ENCODE measurements around the gene PIK3C2A. TPM values are rescaled to one million over a fixed set of nuclear protein-coding genes. Genes with fewer than 3 reads are reported as not detected.

Gene PIK3C2A
- total RNA-seq, 1 experiment from 2014 or later, result 68.3 TPM

DNA sequence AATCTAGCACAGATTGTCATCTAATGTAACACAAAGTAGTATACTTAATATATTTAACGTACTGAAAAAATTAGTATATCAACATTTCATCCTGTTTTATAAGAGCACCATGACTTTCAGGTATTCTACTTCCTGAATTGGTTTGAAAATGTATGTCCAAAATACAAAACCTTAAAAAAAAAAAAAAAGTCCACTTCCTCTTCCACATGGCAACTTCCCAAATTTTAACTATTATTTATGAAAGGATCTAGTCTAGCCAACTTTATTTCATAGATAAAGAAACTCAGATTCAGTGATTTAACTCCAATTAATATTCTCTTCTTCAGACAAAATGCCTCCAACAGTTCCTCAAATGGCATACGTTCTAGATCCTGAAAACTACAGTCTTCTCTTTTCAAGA is 44.0 kb downstream of the PIK3C2A start:
- no TSS peak for BruUV-seq (replicated peaks)
- DNase-seq (ENCODE audit: low read depth, low spot score), result no peak
- Histone ChIP-seq H3K27ac (ENCODE audit: low read length) (no peak overlapping the region), H3K36me3 (ENCODE audit: control insufficient read depth, insufficient read depth, low read length) (peaks cover 4% of the 10 kb centered on the region; the same call in 1 of the 2 replicates), H3K27me3 (ENCODE audit: control insufficient read depth, insufficient read depth, low read length) (no peaks in the 10 kb centered on the region), H3K4me1 (ENCODE audit: control insufficient read depth, insufficient read depth, low read length) (no peaks in the 10 kb centered on the region), H3K9me3 (ENCODE audit: control insufficient read depth, insufficient read depth, low read depth, low read length) (no peaks in the 10 kb centered on the region), H3K4me3 (ENCODE audit: low read depth in 2 of 2, low read length in 2 of 2) (no peak overlapping the region)
- POLR2A ChIA-PET, result no interaction called here
- CTCF ChIA-PET, result no interaction called here
- ATAC-seq, result no peak
- TF ChIP-seq, protein P1, sequence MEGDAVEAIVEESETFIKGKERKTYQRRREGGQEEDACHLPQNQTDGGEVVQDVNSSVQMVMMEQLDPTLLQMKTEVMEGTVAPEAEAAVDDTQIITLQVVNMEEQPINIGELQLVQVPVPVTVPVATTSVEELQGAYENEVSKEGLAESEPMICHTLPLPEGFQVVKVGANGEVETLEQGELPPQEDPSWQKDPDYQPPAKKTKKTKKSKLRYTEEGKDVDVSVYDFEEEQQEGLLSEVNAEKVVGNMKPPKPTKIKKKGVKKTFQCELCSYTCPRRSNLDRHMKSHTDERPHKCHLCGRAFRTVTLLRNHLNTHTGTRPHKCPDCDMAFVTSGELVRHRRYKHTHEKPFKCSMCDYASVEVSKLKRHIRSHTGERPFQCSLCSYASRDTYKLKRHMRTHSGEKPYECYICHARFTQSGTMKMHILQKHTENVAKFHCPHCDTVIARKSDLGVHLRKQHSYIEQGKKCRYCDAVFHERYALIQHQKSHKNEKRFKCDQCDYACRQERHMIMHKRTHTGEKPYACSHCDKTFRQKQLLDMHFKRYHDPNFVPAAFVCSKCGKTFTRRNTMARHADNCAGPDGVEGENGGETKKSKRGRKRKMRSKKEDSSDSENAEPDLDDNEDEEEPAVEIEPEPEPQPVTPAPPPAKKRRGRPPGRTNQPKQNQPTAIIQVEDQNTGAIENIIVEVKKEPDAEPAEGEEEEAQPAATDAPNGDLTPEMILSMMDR (IDR thresholded peaks at IDR 0.05), result no peak
- TF ChIP-seq POLR2AphosphoS5 (IDR thresholded peaks at IDR 0.05; ENCODE audit: low read depth, low read length) (no peak), SIN3A (IDR thresholded peaks at IDR 0.05; ENCODE audit: borderline replicate concordance, insufficient read depth, low read depth, low read length) (no peak), TCF7L2 (IDR thresholded peaks at IDR 0.05; ENCODE audit: low read depth, low read length) (no peak)
- TF ChIP-seq, protein P2, sequence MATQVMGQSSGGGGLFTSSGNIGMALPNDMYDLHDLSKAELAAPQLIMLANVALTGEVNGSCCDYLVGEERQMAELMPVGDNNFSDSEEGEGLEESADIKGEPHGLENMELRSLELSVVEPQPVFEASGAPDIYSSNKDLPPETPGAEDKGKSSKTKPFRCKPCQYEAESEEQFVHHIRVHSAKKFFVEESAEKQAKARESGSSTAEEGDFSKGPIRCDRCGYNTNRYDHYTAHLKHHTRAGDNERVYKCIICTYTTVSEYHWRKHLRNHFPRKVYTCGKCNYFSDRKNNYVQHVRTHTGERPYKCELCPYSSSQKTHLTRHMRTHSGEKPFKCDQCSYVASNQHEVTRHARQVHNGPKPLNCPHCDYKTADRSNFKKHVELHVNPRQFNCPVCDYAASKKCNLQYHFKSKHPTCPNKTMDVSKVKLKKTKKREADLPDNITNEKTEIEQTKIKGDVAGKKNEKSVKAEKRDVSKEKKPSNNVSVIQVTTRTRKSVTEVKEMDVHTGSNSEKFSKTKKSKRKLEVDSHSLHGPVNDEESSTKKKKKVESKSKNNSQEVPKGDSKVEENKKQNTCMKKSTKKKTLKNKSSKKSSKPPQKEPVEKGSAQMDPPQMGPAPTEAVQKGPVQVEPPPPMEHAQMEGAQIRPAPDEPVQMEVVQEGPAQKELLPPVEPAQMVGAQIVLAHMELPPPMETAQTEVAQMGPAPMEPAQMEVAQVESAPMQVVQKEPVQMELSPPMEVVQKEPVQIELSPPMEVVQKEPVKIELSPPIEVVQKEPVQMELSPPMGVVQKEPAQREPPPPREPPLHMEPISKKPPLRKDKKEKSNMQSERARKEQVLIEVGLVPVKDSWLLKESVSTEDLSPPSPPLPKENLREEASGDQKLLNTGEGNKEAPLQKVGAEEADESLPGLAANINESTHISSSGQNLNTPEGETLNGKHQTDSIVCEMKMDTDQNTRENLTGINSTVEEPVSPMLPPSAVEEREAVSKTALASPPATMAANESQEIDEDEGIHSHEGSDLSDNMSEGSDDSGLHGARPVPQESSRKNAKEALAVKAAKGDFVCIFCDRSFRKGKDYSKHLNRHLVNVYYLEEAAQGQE (IDR thresholded peaks at IDR 0.05; ENCODE audit: insufficient read depth in 1 of 2, low read depth in 2 of 2, low read length in 1 of 2), result no peak
- intact Hi-C loops (cut with micrococcal nuclease; ENCODE audit: unreplicated experiment) (no loop called here), in situ Hi-C loops (cut with HindIII; ENCODE audit: low pct_unique_long_range_greater_than_20kb, low sequenced_read_pairs) (no loop called here)

DNA sequence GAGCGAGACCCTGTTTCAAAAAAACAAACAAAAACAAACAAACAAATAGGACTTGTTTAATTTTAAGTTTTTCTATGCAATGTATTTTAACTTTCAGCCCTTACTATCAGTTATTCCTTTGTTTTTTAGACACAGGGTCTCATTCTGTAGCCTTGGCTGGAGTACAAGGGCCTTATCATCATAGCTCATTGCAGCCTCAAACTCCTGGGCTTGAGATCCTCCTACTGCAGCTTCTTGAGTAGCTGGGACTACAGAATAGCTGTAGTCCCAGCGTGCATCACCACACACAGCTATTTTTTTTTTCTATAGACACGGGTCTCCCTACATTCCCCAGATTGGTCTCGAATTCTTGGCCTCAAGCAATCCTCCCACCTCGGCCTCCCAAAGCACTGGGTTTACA is 44.5 kb downstream of the PIK3C2A start:
- TF ChIP-seq, protein P1 (IDR thresholded peaks at IDR 0.05), result no peak
- TF ChIP-seq TCF7L2 (IDR thresholded peaks at IDR 0.05; ENCODE audit: low read depth, low read length) (no peak), SIN3A (IDR thresholded peaks at IDR 0.05; ENCODE audit: borderline replicate concordance, insufficient read depth, low read depth, low read length) (no peak), POLR2AphosphoS5 (IDR thresholded peaks at IDR 0.05; ENCODE audit: low read depth, low read length) (no peak)
- TF ChIP-seq, protein P2 (IDR thresholded peaks at IDR 0.05; ENCODE audit: insufficient read depth in 1 of 2, low read depth in 2 of 2, low read length in 1 of 2), result no peak
- in situ Hi-C loops (cut with HindIII; ENCODE audit: low pct_unique_long_range_greater_than_20kb, low sequenced_read_pairs), result no loop called here
- no peaks in the 10 kb centered on the region for H3K9me3 ChIP-seq (ENCODE audit: control insufficient read depth, insufficient read depth, low read depth, low read length)
- ChIA-PET POLR2A (interaction anchor here (0.5 to 0.7 kb wide), 2 partner anchors 19 to 52 kb away, joined by 3 to 4 read pairs; no protein-coding TSS in a partner anchor), CTCF (no interaction called here)
- ATAC-seq, result no peak
- no peak overlapping the region for H3K4me3 ChIP-seq (ENCODE audit: low read depth in 2 of 2, low read length in 2 of 2)
- BruUV-seq (replicated peaks), result no TSS peak
- peaks cover 4% of the 10 kb centered on the region; the same call in 1 of the 2 replicates for H3K36me3 ChIP-seq (ENCODE audit: control insufficient read depth, insufficient read depth, low read length)
- no peaks in the 10 kb centered on the region for H3K27me3 ChIP-seq (ENCODE audit: control insufficient read depth, insufficient read depth, low read length)
- no peak for DNase-seq (ENCODE audit: low read depth, low spot score)
- no peak overlapping the region for H3K27ac ChIP-seq (ENCODE audit: low read length)
- intact Hi-C loops (cut with micrococcal nuclease; ENCODE audit: unreplicated experiment), result no loop called here
- no peaks in the 10 kb centered on the region for H3K4me1 ChIP-seq (ENCODE audit: control insufficient read depth, insufficient read depth, low read length)
